ENCODE measurements around the gene TBC1D16.

TBC1D16 gene

DNA sequence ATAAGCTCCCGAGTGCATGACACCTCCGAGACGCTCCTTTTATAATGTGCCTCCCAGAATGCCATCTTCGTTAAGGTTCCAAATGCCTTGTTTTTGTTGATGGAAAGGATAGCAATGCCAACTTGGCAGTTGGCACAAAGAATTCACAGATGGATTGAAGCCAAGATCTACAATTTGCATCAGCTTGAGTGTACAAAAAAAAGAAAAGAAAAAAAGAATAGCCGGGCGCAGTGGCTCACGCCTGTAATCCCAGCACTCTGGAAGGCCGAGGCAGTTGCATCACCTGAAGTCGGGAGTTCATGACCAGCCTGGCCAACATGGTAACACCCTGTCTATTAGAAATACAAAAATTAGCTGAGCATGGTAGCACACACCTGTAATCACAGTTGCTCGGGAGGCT is 7.6 kb downstream of the TBC1D16 start:
- peak in 2 of 10 donors; percentile 34 to 61 for DNase-seq
- intact Hi-C loops (cut with DNase I): no loop called here

GRCh38 chr17:80027043-80027435 is 8.6 kb downstream of the TBC1D16 start:
- intact Hi-C loops (cut with DNase I): no loop called here
- peak in 2 of 10 donors; percentile 48 to 73 for DNase-seq

DNA sequence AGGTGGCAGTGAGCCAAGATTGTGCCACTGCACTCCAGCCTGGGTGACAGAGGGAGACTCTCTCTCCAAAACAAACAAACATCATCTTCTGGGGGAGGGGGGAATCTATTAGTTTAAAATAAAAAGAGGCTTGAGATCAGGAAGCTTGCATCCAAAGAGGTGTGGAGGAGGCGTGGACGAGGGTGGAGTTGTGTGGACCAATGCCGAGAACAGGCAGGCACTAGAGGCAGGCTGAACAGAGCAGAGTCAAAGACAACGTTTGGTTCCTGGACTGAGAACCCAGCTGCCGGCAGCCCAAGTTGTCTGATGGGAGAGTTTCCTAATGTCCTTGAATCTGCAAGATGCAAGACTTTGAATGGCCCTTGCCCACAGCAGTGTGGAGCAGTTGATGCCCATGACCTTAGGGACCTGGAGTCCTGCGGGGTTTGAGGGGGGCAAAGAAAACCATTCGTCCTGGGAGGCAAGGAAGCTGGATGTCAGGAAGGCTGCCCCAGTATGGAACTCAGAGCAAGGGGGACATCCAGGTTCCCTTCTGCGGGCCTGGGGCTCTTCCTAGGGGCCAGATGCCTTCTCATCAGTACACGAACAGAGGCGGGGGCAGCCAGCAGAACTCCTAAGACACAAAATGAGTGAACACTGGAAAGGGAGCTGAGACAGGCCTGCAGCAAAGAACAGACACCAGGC is 9.2 kb downstream of the TBC1D16 start:
- intact Hi-C loops (cut with DNase I): no loop called here
- peak in 3 of 10 donors; percentile 22 to 81 (median 53) for DNase-seq

- DNase-seq: peak in 1 of 10 donors; percentile 18
These were observed 9.9 kb downstream of the TBC1D16 start for GRCh38 chr17:80025796-80026195.

DNA sequence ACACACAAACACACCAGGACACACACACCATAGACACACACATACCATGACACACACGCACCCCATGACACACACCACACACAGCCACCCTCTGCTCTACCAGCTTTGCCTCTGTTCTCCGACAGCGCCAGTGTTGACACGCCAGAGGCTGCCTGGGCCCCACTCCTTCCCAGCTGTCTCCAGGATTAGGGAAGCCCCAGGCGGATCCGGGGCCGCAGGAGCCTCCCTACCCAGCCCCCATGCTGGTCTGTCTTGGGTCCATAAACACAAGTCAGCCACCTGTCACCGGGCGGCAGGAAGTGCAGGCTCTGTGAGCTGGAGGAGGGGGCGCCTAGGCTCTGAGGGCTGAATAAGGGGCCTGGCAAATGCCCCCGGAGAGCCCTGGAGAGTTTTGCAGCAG is 10.5 kb downstream of the TBC1D16 start:
- peak in 3 of 10 donors; percentile 10 to 71 (median 36) for DNase-seq
- intact Hi-C loops (cut with DNase I): no loop called here

More at GRCh38 chr17:80025796-80026195, 9.9 kb downstream of the TBC1D16 start:
- intact Hi-C loops (cut with DNase I): no loop called here

DNA sequence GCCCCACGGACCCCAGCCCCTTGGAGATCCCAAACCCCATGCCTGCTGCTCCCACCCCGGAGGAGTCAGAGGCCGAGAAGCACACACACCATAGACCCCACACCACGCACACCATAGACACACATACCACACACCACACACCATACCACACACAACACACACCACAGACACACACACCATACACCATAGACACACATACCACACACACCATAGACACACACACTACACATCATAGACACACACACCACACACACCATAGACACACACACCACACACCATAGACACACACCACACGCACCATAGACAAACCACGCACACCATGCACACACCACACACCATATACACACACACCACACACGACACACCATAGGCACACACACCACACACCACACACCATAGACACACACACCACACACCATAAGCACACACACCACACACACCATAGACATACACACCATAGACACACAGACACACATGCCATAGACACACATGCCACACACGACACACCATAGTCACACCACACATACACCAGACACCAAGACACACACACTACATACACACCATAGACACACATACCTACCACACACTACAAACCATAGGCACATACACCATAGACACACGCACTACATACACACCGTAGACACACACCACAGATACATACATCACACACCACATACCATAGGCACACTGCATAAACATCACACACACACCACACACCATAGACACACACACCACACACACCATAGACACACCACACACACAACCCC is 11.3 kb downstream of the TBC1D16 start:
- peak in 1 of 10 donors; percentile 9 for DNase-seq
- intact Hi-C loops (cut with DNase I): no loop called here

DNA sequence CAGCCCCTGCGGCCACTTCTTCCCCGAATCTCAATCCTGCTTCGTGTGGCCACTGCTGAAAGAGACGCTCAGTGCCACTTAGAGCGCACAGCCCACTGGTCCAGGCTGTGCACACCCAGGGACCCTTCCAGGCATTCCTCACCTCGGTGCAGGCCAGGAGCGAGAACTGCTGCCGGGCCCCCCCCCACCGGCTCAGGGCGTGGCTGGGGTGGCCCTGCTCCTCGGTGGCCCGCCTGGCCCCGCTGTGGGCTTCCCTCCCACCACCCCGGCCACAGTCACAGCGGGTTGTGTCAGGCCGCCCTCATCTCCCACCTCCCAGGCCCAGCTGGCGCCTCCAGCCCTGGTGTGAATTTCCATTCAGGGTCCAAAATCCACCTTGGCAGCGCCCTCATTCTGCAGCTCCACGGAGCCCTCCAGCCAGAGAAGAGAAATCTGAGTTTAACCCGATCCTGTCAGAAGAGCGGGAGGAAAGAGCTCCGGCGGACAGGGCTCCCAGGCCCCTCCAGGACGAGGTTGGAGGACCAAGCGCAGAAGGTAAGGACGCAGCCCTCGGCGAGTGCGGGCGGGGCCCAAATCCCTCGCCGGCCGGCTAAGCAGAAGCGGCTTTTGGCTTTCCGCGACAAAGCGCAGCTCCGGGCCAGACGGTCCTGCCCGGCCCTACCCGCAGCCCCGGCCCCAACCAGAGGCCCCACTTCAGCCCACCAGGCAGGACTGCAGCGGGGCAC is 12.0 kb downstream of the TBC1D16 start:
- peak in 2 of 10 donors; percentile 64 to 84 for DNase-seq
- intact Hi-C loops (cut with DNase I): no loop called here

GRCh38 chr17:80021600-80021999 is 14.1 kb downstream of the TBC1D16 start:
- intact Hi-C loops (cut with DNase I): no loop called here
- DNase-seq: peak in 1 of 10 donors; percentile 1

DNA sequence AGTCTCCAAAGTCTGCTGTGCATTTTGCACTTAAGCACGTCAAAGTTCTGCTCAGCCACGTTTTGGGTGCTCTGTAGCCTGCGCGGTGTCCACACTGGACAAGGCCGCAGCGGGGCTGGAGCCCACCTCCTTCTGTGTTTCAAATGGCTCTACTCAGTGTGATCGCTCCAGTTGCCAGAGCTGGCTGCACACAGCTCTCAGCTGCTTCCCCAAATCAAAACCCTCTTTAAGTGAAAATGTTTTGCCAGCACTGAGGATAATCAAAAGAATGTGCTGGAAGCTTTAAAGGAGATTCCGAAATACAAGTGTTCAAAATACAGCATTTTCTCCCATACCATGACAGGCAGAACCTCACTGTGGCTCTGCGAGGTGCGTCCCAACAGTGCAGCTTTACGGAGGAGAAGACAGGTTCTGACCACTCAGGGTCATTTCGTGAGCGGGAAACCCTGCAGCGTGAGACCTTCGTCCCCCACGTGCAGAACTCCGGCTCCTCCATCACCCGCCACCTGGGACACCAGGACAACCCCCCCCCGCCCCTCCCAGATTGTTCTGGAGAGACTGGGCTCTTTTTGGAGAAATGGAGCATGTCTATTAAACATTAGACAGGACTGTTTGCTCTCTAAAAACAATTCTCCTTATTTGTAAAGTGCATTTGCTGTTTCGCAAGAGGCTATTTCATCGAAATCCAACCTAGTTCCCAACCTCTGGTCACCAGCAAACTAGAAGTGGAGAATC is 16.6 kb downstream of the TBC1D16 start:
- peak in 1 of 10 donors; percentile 49 for DNase-seq
- intact Hi-C loops (cut with DNase I): no loop called here

- intact Hi-C loops (cut with DNase I): no loop called here
- DNase-seq: peak in 3 of 10 donors; percentile 44 to 62 (median 54)
These were observed 18.3 kb downstream of the TBC1D16 start for GRCh38 chr17:80017226-80018010.

GRCh38 chr17:80012765-80013741 is 22.6 kb downstream of the TBC1D16 start:
- intact Hi-C loops (cut with DNase I): no loop called here
- peak in 2 of 10 donors; percentile 33 to 72 for DNase-seq

DNA sequence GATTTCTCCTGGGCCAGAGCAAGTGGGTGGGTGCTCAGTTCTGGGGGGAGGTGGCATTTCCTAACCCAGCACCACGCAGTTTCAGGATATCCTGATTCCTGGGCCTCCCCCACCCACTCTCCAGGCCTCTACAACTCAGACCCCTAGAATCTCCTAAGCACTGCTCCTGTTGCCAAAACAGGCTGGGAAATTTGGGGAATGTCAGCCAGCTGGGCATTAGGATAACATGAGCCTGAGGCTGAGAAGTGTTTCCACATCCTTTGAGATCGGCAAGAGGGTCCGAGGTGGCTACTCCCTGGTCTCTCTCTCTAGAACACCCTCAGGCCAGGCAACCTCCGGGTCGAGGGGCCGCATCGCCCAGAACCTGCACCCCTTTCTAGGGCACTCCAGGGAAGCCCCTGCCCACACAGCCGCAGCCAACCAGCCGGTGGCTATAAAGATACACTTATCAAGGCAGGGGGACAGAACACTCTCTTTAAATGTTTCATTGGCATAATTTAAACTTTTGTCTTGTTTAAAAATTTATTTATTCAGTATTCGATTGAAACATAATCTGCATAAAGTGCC is 23.6 kb downstream of the TBC1D16 start:
- intact Hi-C loops (cut with DNase I): no loop called here
- peak in 2 of 10 donors; percentile 50 to 61 for DNase-seq

DNA sequence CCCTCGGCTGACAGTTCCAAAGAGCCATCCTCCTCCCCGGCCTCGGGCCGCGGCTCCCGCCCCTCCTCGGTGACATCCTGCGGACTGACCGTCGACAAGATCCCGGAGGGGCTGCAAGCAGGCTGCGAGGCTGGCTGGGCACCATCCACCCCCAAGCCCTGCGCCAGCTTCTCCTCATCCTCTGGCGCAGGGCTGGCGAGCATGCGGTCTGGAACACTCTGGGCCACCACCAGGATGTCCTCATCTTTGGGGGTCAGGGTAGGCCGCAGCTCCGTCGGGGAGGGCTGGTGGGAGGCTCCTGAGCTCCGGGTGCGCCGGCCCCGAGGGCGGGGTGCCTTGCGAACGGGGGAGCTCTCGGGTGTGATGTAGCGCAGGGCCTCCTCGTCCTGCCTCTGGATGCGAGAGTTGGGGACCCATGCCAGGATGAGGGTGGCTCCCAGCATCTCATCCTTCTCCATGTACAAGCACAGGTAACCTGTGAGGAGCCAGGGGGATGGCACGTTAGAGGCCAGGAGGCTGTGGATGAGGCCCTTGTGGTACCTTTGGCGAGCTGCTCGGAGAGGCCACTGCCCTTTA is 25.3 kb downstream of the TBC1D16 start:
- peak in 1 of 10 donors; percentile 77 for DNase-seq
- intact Hi-C loops (cut with DNase I): no loop called here

DNA sequence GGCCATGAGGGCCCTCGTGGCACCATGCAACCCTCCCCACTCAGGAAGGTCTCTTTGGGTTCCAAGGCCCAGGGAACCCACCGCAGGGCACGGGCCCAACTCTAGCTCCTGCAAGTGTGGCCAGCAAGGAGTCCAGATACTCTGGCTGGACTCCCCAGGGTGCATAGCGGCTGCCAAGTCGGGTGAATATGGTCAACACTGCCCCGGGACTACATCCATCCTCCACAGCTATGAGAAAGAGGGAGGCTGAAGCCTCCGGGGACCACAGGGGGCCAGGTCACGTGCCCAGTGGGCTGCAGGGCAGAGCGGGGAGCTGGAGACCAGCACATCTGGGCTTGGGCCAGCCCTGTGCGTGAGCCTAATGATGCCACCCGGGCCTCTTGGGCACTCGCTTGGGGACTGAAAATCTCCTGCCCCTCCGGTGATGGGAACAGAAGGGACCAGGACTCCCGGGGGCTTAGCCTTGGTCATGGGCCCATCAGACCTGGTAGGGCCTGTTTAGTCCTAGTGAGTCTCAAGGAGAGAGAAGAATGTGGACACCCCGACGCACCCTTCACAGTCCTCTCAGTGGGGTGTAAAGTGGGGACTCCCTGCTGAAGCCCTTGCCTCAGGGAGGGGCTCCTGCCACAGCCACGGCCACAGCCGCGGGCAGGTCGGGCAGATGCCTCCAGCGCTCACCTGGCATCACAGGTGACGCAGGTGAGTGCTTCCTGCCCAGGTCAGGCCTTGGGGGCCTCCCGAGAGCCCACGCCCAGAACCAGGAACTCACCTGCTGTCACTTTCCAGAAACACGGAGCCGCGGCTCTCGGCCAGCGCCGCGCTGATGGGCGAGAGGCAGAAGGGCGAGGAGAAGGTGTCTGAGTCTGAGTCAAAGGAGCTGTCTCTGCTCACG is 26.0 kb downstream of the TBC1D16 start:
- peak in 2 of 10 donors; percentile 52 to 75 for DNase-seq
- intact Hi-C loops (cut with DNase I): loop anchor here (5.0 kb wide), 1 partner anchor 353 kb away; no protein-coding TSS in a partner anchor

- intact Hi-C loops (cut with DNase I): loop anchor here (5.0 kb wide), 1 partner anchor 353 kb away; no protein-coding TSS in a partner anchor
These were observed 26.8 kb downstream of the TBC1D16 start for GRCh38 chr17:80008848-80009247.

DNA sequence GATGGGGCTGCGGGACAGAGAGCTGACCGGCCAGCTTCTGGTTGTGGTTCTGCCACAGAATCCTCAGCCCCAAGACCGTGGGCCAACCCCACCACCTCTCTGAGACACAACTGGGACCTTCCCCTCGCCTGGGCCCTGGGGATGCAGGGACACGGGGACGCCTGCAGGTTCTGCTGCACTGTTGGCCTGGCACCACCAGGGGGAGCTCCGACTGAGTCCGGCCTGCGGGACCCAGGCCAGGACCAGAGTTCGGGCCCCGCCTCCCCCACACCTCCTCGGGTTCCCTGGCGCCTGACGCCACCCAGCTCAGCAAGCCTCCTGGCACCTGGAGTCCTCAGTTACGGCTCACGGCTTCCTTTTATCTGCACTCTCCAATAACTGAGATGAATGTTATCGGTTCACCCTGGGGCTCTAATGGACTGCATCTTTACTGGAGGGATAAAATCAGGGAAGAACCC is 27.3 kb downstream of the TBC1D16 start:
- DNase-seq: peak in 9 of 10 donors; percentile 53 to 95 (median 69)
- intact Hi-C loops (cut with DNase I): loop anchor here (5.0 kb wide), 1 partner anchor 354 kb away; no protein-coding TSS in a partner anchor

More at GRCh38 chr17:80008848-80009247, 26.8 kb downstream of the TBC1D16 start:
- DNase-seq: peak in 2 of 10 donors; percentile 35 to 77

Data from posterior cingulate gyrus (tissue), 11 donors.